GM12878 (cell line): ENCODE measurements around the gene GIMAP1. TPM values are rescaled to one million over a fixed set of nuclear protein-coding genes. Genes with fewer than 3 reads are reported as not detected.

ENCODE experiments used
- CEBPB ChIP-seq, 2 experiments: fragments of 150-350 bp in 1 of 2; IDR thresholded peaks; 2 replicates each; pipeline ENCODE4 v1.6.1; 2012 to 2014; ENCODE audit warnings: low read depth in 2 of 2, low read length in 2 of 2, borderline replicate concordance in 1 of 2, inconsistent platforms in 1 of 2
- HDAC2 ChIP-seq: fragments of 200-600 bp; sonication (generic); IDR thresholded peaks from 2 replicates; pipeline ENCODE4 v1.6.1; 2017
- KDM1A ChIP-seq: fragments of 200-600 bp; sonication (generic); IDR thresholded peaks from 2 replicates; pipeline ENCODE4 v1.6.1; 2016; ENCODE audit warnings: borderline replicate concordance
- NBN ChIP-seq: fragments of 450-650 bp; IDR thresholded peaks from 2 replicates; pipeline ENCODE4 v1.6.1; 2016
- POLR2A ChIP-seq: IDR thresholded peaks from 2 replicates; pipeline ENCODE4 v1.6.1; 2011; ENCODE audit warnings: low read depth, mild to moderate bottlenecking, low read length
- ZBED1 ChIP-seq: IDR thresholded peaks from 2 replicates; pipeline ENCODE4 v1.6.1; 2016; ENCODE audit warnings: borderline replicate concordance
- polyA plus RNA-seq, 11 experiments: library from polyadenylated mRNA; depleted of rRNA in 4 of 11; unstranded in 6 of 11; stranded (reverse) in 5 of 11; fragments of >200 nt; fragmentation: Nextera tagmentation in 4 of 11; fragmentation: Illumina TruSeq in 1 of 11; extraction: Ambion mirVana in 4 of 11; extraction: Trizol in 1 of 11; gene quantifications; 1 replicate in 1 of 11; 2 replicates in 10 of 11; pipeline versions ENCODE4 v1.2.1 to v1.2.3, GENCODE V29; 2011 to 2016; ENCODE audit warnings: inconsistent platforms in 2 of 11, missing spikeins in 2 of 11, low read depth in 1 of 11
- total RNA-seq, 4 experiments: library from RNA; depleted of rRNA in 3 of 4; stranded (reverse); fragments of >200 nt in 3 of 4; fragmentation: Illumina TruSeq in 1 of 4; extraction: Trizol in 1 of 4; gene quantifications; 2 replicates each; pipeline versions ENCODE4 v1.2.1 to v1.2.3, GENCODE V29; 2013 to 2021
- TF ChIP-seq, protein P1 (sequence below): fragments of 450-650 bp; IDR thresholded peaks from 2 replicates; pipeline ENCODE4 v1.6.1; 2017; ENCODE audit warnings: mild to moderate bottlenecking, low read depth, inconsistent platforms; ENCODE audit not compliant: poor library complexity, severe bottlenecking
- TF ChIP-seq, protein P2 (sequence below): fragments of 450-650 bp; IDR thresholded peaks from 2 replicates; pipeline ENCODE4 v1.6.1; 2016; ENCODE audit warnings: mild to moderate bottlenecking
- TF ChIP-seq, protein P3 (sequence below): IDR thresholded peaks from 2 replicates; pipeline ENCODE4 v1.6.1; 2011; ENCODE audit warnings: borderline replicate concordance, low read depth, mild to moderate bottlenecking, moderate library complexity, mixed read lengths, low read length; ENCODE audit not compliant: insufficient read depth; ENCODE audit errors: extremely low read length
- TF ChIP-seq, protein P4 (sequence below): fragments of 150-350 bp; IDR thresholded peaks from 2 replicates; pipeline ENCODE4 v1.6.1; 2014; ENCODE audit warnings: mild to moderate bottlenecking, low read depth, low read length
- TF ChIP-seq, protein P5 (sequence below): fragments of 450-650 bp; IDR thresholded peaks from 2 replicates; pipeline ENCODE4 v1.6.1; 2017; ENCODE audit warnings: mild to moderate bottlenecking

The GIMAP1 gene
- total and polyA plus RNA-seq, 10 of the 15 experiments (the other 5 are each of a cell fraction or from before 2014, with no cell fraction given) = 0.16 to 1.9 (median 1.1) TPM

DNA sequence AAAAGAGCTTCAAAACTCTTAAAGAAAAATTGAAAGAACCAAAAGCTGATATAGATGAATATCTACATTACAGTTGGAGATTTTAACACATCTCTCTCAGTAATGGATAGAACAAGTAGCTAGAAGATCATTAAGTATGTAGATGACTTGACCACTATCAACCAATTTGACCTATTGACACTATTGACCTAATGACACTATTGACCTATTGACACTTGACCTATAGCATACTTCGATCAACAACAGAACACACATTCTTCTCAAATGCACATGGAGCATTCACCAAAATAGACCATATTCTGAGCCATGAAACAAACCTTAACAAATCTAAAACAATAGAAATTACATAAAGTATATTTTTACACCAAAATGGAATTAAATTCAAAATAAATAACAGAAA lies 43.1 kb downstream of the GIMAP1 start (continued):
- TF ChIP-seq, protein P1, sequence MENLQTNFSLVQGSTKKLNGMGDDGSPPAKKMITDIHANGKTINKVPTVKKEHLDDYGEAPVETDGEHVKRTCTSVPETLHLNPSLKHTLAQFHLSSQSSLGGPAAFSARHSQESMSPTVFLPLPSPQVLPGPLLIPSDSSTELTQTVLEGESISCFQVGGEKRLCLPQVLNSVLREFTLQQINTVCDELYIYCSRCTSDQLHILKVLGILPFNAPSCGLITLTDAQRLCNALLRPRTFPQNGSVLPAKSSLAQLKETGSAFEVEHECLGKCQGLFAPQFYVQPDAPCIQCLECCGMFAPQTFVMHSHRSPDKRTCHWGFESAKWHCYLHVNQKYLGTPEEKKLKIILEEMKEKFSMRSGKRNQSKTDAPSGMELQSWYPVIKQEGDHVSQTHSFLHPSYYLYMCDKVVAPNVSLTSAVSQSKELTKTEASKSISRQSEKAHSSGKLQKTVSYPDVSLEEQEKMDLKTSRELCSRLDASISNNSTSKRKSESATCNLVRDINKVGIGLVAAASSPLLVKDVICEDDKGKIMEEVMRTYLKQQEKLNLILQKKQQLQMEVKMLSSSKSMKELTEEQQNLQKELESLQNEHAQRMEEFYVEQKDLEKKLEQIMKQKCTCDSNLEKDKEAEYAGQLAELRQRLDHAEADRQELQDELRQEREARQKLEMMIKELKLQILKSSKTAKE = no peak
- TF ChIP-seq KDM1A = no peak
- TF ChIP-seq ZBED1 = no peak
- TF ChIP-seq NBN = no peak
- no peak for TF ChIP-seq CEBPB (IDR thresholded peaks at IDR 0.05; ENCODE audit: borderline replicate concordance in 1 of 2, low read depth in 2 of 2, low read length in 2 of 2)
- no peak for TF ChIP-seq POLR2A
- TF ChIP-seq HDAC2 = no peak
- TF ChIP-seq, protein P2, sequence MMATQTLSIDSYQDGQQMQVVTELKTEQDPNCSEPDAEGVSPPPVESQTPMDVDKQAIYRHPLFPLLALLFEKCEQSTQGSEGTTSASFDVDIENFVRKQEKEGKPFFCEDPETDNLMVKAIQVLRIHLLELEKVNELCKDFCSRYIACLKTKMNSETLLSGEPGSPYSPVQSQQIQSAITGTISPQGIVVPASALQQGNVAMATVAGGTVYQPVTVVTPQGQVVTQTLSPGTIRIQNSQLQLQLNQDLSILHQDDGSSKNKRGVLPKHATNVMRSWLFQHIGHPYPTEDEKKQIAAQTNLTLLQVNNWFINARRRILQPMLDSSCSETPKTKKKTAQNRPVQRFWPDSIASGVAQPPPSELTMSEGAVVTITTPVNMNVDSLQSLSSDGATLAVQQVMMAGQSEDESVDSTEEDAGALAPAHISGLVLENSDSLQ = no peak
- TF ChIP-seq, protein P3, sequence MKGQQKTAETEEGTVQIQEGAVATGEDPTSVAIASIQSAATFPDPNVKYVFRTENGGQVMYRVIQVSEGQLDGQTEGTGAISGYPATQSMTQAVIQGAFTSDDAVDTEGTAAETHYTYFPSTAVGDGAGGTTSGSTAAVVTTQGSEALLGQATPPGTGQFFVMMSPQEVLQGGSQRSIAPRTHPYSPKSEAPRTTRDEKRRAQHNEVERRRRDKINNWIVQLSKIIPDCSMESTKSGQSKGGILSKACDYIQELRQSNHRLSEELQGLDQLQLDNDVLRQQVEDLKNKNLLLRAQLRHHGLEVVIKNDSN = no peak
- TF ChIP-seq, protein P4, sequence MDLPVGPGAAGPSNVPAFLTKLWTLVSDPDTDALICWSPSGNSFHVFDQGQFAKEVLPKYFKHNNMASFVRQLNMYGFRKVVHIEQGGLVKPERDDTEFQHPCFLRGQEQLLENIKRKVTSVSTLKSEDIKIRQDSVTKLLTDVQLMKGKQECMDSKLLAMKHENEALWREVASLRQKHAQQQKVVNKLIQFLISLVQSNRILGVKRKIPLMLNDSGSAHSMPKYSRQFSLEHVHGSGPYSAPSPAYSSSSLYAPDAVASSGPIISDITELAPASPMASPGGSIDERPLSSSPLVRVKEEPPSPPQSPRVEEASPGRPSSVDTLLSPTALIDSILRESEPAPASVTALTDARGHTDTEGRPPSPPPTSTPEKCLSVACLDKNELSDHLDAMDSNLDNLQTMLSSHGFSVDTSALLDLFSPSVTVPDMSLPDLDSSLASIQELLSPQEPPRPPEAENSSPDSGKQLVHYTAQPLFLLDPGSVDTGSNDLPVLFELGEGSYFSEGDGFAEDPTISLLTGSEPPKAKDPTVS = no peak
- TF ChIP-seq, protein P5, sequence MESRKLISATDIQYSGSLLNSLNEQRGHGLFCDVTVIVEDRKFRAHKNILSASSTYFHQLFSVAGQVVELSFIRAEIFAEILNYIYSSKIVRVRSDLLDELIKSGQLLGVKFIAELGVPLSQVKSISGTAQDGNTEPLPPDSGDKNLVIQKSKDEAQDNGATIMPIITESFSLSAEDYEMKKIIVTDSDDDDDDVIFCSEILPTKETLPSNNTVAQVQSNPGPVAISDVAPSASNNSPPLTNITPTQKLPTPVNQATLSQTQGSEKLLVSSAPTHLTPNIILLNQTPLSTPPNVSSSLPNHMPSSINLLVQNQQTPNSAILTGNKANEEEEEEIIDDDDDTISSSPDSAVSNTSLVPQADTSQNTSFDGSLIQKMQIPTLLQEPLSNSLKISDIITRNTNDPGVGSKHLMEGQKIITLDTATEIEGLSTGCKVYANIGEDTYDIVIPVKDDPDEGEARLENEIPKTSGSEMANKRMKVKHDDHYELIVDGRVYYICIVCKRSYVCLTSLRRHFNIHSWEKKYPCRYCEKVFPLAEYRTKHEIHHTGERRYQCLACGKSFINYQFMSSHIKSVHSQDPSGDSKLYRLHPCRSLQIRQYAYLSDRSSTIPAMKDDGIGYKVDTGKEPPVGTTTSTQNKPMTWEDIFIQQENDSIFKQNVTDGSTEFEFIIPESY = no peak
